Gastroesophageal sphincter (tissue), 3 donors: ENCODE results near the gene KCNJ12.
"Not testable (repeated sequence)": the region's sequence is repeated elsewhere in the genome, so short reads cannot be mapped to it uniquely, and the experiment has no call there.

Experiments used
- CTCF ChIP-seq, 4 experiments: fragments of 200-600 bp in 2 of 4; fragments of 450-650 bp in 2 of 4; sonication (generic) in 1 of 4; IDR thresholded peaks; one replicate each; pipeline ENCODE4 v1.5.1; 2017 to 2019; ENCODE audit warnings: antibody characterized with exemption in 4 of 4, mild to moderate bottlenecking in 2 of 4, moderate library complexity in 2 of 4
- POLR2A ChIP-seq, 2 donors: fragments of 450-650 bp; IDR thresholded peaks; one replicate each; pipeline ENCODE4 v1.6.1; 2017; ENCODE audit warnings: antibody characterized with exemption in 2 of 2, mild to moderate bottlenecking in 2 of 2, moderate library complexity in 1 of 2
- POLR2AphosphoS5 ChIP-seq: sonication (generic); formaldehyde crosslinking; IDR thresholded peaks from one replicate; pipeline ENCODE4 v1.6.1; 2017; ENCODE audit warnings: antibody characterized with exemption

DNA sequence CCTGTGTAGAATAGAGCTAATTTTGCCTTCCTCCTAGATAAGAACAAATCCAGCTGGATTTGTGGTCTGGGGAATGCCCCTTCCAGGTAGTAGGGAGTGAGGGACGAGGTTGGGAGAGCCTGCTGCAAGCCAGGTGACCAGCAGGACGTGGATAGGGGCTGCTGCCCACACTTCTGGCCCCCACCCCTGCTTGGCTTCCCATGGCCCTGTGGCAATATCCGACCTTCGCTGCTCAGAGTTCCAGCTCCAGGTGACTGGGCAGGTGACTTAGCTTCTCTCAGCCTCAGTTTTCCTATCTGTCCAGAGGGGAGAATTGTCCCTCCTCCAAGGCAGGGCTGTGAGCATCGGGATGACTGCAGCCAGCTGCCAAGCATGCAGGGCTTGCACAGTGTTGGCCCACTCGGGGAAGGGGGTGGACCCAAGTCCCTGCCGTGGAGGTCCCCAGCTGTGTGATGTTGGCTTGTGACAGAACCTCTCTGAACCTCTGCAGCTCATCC, 29.8 kb downstream of the KCNJ12 start:
- not testable (repeated sequence) for TF ChIP-seq POLR2AphosphoS5; POLR2A (IDR thresholded peaks at IDR 0.05); CTCF (IDR thresholded peaks at IDR 0.05)
